GM10847 (cell line): ENCODE data around the gene UNC13D.

Experiments used
- POLR2A ChIP-seq: IDR thresholded peaks from 2 replicates; pipeline ENCODE4 v1.6.1; 2011; ENCODE audit not compliant: insufficient read length; ENCODE audit errors: extremely low read depth

The UNC13D gene

DNA sequence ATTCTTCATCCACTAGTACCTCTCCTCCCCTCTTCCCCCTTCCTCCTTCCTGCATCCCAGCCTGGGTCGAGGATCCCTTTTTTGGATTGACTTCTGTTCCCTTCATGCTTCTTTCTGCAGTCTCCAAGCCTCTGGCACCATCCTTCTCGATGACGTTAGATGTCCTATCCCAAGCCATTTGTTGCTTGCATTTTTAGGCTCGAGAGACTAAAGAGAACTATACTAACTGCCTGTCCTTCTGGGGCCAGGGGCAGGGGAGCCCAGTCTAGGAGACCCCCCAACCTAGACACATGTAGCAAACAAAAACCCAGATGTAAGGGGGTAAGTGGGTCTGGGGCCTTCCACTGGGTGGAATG is 35.7 kb downstream of the UNC13D start:
- TF ChIP-seq POLR2A: no peak

DNA sequence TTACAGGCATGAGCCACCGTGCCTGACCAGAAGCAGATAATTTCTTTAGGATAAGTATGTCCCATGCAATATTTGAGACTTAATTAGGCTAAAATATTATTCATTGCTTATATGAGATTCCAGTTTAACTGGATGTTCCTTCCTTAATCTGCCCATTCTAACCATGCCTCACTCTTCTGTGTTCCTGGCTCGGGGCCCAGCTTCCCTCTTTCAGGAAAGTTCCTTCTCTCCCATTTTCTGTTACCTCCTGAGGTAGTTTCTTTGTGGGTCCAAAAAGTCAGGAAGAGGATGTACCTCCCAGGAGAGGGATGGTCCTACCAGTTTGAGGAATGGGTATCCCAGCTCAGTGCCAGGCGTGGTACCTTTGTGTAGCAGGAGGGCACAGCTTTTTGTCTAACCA is 36.3 kb downstream of the UNC13D start:
- TF ChIP-seq POLR2A: no peak

- TF ChIP-seq POLR2A: no peak
Observed at GRCh38 chr17:75806822-75807500, 37.2 kb downstream of the UNC13D start.

- no peak for TF ChIP-seq POLR2A
Observed at GRCh38 chr17:75803883-75804282, 40.3 kb downstream of the UNC13D start.

GRCh38 chr17:75799402-75799801 is 44.8 kb downstream of the UNC13D start:
- no peak for TF ChIP-seq POLR2A

DNA sequence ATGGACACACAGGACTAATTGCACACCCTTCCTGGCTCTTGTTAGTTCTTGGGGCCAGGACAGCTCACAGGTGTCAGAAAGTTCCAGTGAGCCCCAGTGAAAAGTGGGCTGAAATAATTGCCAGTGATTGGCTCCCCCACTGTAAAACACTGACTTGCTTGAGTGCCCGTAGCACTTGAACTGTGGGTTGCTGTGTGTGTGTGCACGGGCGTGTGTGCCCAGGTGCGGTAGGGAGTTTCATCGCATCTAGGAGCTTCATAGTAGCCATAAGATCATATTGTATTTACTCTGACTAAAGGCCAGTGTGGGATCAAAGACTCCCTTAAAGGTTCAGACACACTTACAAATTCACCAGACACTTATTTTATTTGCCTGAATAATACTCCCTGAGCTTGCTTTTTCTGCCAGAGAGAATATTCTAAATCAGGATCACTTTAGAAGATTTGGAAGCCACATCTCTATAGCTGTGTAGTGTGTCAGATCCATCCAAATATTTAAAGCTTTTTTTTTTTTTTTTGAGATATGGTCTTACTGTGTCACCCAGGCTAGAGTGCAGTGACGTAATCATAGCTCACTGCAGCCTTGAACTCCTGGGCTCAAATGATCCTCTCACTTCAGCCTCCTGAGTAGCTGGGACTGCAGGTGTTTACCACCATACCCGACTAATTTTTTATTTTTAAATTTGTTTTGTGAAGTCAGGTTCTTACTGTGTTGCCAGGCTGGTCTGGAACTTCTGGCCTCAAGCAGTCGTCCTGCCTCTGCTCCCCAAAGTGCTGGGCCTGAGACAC is 48.2 kb downstream of the UNC13D start:
- no peak for TF ChIP-seq POLR2A

GRCh38 chr17:75793460-75793859 is 50.7 kb downstream of the UNC13D start:
- TF ChIP-seq POLR2A: no peak

- TF ChIP-seq POLR2A: no peak
Observed at GRCh38 chr17:75791254-75791653, 53.0 kb downstream of the UNC13D start.

DNA sequence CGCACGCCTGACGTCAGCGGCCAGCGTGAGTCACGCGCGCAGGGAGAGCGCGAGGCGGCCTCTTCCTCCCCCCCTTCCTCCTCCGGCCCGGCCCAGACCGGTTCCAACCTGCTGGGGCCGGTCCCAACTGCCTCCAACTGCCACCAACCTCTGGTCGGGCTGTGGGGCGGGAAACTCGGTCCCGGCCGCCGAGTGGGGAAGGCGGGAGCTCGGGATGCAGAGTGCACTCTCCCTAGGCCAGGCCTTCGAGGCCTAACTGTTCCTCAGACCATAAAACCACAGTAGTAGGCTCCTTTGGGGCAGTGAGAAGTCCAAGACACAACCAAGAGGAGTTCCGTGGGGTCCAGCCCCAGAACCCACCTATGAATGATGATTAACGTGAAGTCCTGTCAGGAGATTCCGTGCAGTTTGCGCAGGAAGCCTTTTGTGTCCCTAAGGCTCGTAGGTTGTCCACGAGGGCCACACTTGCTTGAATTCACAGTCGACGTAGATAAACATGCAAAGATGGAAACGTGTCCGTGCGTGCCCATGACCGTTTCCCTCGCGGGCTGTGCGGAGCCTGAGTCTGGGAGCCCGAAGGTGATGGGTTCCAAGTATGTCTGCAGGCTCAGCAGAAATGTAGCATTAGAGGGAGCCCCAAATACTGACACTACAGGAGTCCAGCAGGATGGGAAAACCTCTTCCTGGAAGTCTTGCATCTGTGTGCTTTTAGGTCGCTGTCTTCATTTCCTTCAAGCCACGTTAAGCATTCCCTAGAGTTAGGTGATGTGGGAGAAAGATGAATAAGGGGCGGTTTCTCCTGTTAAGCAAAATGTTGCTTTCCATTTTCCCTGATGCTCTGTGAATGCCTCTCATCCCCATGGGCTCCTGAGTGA is 59.0 kb downstream of the UNC13D start:
- peak; percentile 85 for TF ChIP-seq POLR2A

DNA sequence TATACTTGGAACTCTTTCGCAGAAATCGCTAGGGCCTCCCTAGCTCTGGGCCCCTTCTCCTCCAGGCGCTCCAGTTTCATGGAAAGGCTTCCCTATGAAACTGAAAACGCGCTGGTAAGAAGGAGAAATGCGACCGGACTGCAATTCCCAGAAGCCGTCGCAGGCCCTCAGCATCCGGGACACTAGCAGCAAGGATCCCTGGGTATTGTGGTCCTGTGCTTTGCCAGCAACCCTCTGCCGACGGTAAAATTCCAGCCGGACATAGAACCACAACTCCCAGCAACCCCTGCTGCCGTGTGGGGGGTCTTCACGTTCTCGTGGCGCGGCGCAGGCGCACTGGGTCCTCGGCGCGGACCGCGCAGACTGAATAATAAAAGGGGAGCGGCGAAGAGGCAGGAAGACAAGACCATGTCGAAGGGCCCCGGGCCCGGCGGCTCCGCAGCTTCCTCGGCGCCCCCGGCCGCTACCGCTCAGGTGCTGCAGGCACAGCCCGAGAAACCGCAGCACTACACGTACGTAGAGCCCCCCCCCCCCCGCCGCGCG is 59.7 kb downstream of the UNC13D start, which contains the start of gene UNK:
Gene UNK, plus strand, starts transcription at position 334 of the 543 bp plus-strand sequence. Its CDS starts 75 bp downstream, at position 409.
- TF ChIP-seq POLR2A: no peak

DNA sequence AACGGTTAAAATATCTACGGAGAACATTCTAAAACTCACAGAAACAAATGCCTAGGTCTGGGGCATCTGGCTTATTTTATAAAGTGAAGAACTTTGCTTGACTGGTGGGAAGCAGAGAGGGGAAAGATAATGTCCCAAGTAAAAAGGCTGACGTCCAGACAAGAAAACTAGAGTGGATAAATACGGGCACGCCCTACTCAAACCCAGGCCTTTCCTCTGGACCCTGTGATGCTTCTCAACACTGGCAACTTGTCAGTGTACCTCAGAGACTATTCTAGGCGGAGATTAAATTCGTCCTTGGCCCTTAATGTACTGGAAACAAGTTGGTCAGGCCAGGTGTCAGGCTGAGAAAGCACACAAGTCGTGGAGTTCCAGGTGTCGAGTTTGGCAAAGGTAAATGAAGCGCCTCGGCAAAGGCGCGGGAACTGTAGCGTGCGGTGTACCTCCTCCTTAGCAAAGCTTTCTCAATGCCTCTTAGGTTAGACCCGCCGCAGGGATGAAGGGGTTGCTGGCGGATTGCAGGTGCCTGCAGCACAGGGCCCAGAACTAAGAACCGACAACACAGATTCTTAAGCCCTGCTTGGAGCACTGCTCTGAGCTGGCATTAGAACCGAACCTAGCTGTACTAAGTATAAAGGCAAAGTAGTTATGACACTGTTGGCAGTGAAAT is 60.3 kb downstream of the UNC13D start:
- no peak for TF ChIP-seq POLR2A

- no peak for TF ChIP-seq POLR2A
Observed at GRCh38 chr17:75783069-75783783, 61.0 kb downstream of the UNC13D start.

GRCh38 chr17:75779987-75780889 is 64.0 kb downstream of the UNC13D start:
- no peak for TF ChIP-seq POLR2A
